GM23338 (cell line): ENCODE measurements around the gene NUP153. TPM values are rescaled to one million over a fixed set of nuclear protein-coding genes. Genes with fewer than 3 reads are reported as not detected.

Source experiments
- ATAC-seq: fragments of 200-7000 bp; cut with Tn5 transposase; 3 replicates; pipeline ENCODE4 v1.9.1; 2020
- DNase-seq: peaks from one replicate; pipeline ENCODE4 v3.0.0-alpha.2; 2015; ENCODE audit warnings: low spot score
- H2AFZ ChIP-seq: fragments of 200-600 bp; sonication (generic); 2 replicates; pipeline ENCODE4 v1.8.0; 2016; ENCODE audit warnings: antibody characterized with exemption, mild to moderate bottlenecking, moderate library complexity
- H3F3A ChIP-seq: fragments of 200-600 bp; sonication (generic); replicated peaks from 2 replicates; pipeline ENCODE4 v1.8.0; 2017; ENCODE audit warnings: antibody characterized with exemption, mixed run types, low read depth
- H3K27ac ChIP-seq: fragments of 200-600 bp; sonication (generic); 2 replicates; pipeline ENCODE4 v1.6.1; 2016; ENCODE audit warnings: low read depth
- H3K27me3 ChIP-seq: fragments of 200-600 bp; sonication (generic); 2 replicates; pipeline ENCODE4 v1.8.0; 2016; ENCODE audit warnings: mild to moderate bottlenecking, mixed run types, moderate library complexity; ENCODE audit not compliant: insufficient read depth
- H3K36me3 ChIP-seq: fragments of 200-600 bp; sonication (generic); 2 replicates; pipeline ENCODE4 v1.8.0; 2016; ENCODE audit warnings: mild to moderate bottlenecking; ENCODE audit not compliant: insufficient read depth
- H3K4me1 ChIP-seq: fragments of 200-600 bp; sonication (generic); 2 replicates; pipeline ENCODE4 v1.8.0; 2016; ENCODE audit warnings: mild to moderate bottlenecking, moderate library complexity; ENCODE audit not compliant: insufficient read depth
- H3K4me2 ChIP-seq: fragments of 200-600 bp; sonication (generic); 2 replicates; pipeline ENCODE4 v1.7.1; 2017; ENCODE audit warnings: mixed run types
- H3K4me3 ChIP-seq: fragments of 200-600 bp; sonication (generic); 2 replicates; pipeline ENCODE4 v1.6.1; 2016; ENCODE audit warnings: mixed run types
- H3K79me2 ChIP-seq: fragments of 200-600 bp; sonication (generic); replicated peaks from 2 replicates; pipeline ENCODE4 v1.8.0; 2017; ENCODE audit warnings: mild to moderate bottlenecking; ENCODE audit not compliant: insufficient read depth
- H3K9me2 ChIP-seq: fragments of 200-600 bp; sonication (generic); 2 replicates; pipeline ENCODE4 v1.8.0; 2017; ENCODE audit not compliant: insufficient read depth
- H4K20me1 ChIP-seq: fragments of 200-600 bp; sonication (generic); replicated peaks from 2 replicates; pipeline ENCODE4 v1.8.0; 2017; ENCODE audit warnings: mild to moderate bottlenecking; ENCODE audit not compliant: insufficient read depth
- H3K27ac Mint-ChIP-seq: 2 replicates; pipeline ENCODE4 v1.8.0; 2020; ENCODE audit warnings: inconsistent platforms, mild to moderate bottlenecking, moderate library complexity, mixed read lengths
- H3K27me3 Mint-ChIP-seq: 3 replicates; pipeline ENCODE4 v1.8.0; 2022; ENCODE audit warnings: low read depth, mild to moderate bottlenecking, moderate library complexity, mixed read lengths, inconsistent platforms; ENCODE audit not compliant: insufficient read depth, poor library complexity
- H3K36me3 Mint-ChIP-seq: 3 replicates; pipeline ENCODE4 v1.8.0; 2021; ENCODE audit warnings: low read depth, mild to moderate bottlenecking, inconsistent platforms, moderate library complexity, mixed read lengths
- H3K4me1 Mint-ChIP-seq: 3 replicates; pipeline ENCODE4 v1.8.0; 2020; ENCODE audit warnings: mild to moderate bottlenecking, inconsistent platforms, mixed read lengths
- H3K4me3 Mint-ChIP-seq: 3 replicates; pipeline ENCODE4 v1.8.0; 2021; ENCODE audit warnings: moderate library complexity, mild to moderate bottlenecking, inconsistent platforms, mixed read lengths
- H3K9me3 Mint-ChIP-seq: 3 replicates; pipeline ENCODE4 v1.8.0; 2020; ENCODE audit warnings: moderate library complexity, mild to moderate bottlenecking, inconsistent platforms, mixed read lengths
- CREB1 ChIP-seq: fragments of 250-450 bp; sonication (Bioruptor Pico); IDR thresholded peaks from 2 replicates; pipeline ENCODE4 v1.5.0; 2020; ENCODE audit warnings: low read depth, mild to moderate bottlenecking, moderate library complexity
- CTCF ChIP-seq, 2 experiments: fragments of 200-600 bp in 1 of 2; sonication (generic) in 1 of 2; conservative IDR thresholded peaks; 2 replicates each; pipeline versions ENCODE4 v1.5.1 to v1.6.1; 2016 to 2017; ENCODE audit warnings: antibody characterized with exemption in 2 of 2, low read depth in 2 of 2, mild to moderate bottlenecking in 2 of 2, moderate library complexity in 1 of 2
- ETS1 ChIP-seq: IDR thresholded peaks from 2 replicates; pipeline ENCODE4 v1.6.1; 2016; ENCODE audit warnings: antibody characterized with exemption
- EZH2phosphoT487 ChIP-seq: fragments of 200-600 bp; sonication (generic); IDR thresholded peaks from one replicate; pipeline ENCODE4 v1.8.1; 2018; ENCODE audit warnings: antibody characterized with exemption; ENCODE audit not compliant: unreplicated experiment
- JUNB ChIP-seq: IDR thresholded peaks from one replicate; pipeline ENCODE4 v1.6.1; 2016; ENCODE audit warnings: antibody characterized with exemption; ENCODE audit not compliant: unreplicated experiment
- NANOG ChIP-seq: IDR thresholded peaks from 2 replicates; pipeline ENCODE4 v1.6.1; 2016; ENCODE audit warnings: antibody characterized with exemption, borderline replicate concordance
- REST ChIP-seq: IDR thresholded peaks from one replicate; pipeline ENCODE4 v1.6.1; 2018; ENCODE audit warnings: antibody characterized with exemption; ENCODE audit not compliant: unreplicated experiment
- STAT1 ChIP-seq: IDR thresholded peaks from one replicate; pipeline ENCODE4 v1.6.1; 2016; ENCODE audit warnings: antibody characterized with exemption; ENCODE audit not compliant: unreplicated experiment
- ZNF114 ChIP-seq: fragments of 250-450 bp; sonication (Bioruptor Pico); IDR thresholded peaks from 2 replicates; pipeline ENCODE4 v1.5.0; 2020; ENCODE audit warnings: mild to moderate bottlenecking, moderate library complexity
- polyA plus RNA-seq: library from polyadenylated mRNA; unstranded; fragments of >200 nt; fragmentation: Nextera tagmentation; extraction: Ambion mirVana; gene quantifications from 2 replicates; pipeline ENCODE4 v1.2.1, GENCODE V29; 2016
- total RNA-seq: library from RNA; depleted of rRNA; stranded (reverse); fragments of >200 nt; shearing (Covaris generic); gene quantifications from 2 replicates; pipeline ENCODE4 v1.2.3, GENCODE V29; 2014

The NUP153 gene
- total and polyA plus RNA-seq, 2 experiments from 2014 or later: 23.8 to 88.4 TPM

- Histone ChIP-seq H3K27ac (no peak overlapping the region), H3K4me2 (no peak overlapping the region), H4K20me1 (no peaks in the 10 kb centered on the region), H3K9me2 (no peaks in the 10 kb centered on the region), H3K36me3 (no peaks in the 10 kb centered on the region), H3K79me2 (no peaks in the 10 kb centered on the region), H3F3A (no peaks in the 10 kb centered on the region), H3K27me3 (no peaks in the 10 kb centered on the region), H3K4me1 (no peaks in the 10 kb centered on the region), H3K4me3 (no peak overlapping the region), H2AFZ (no peak overlapping the region)
- Mint-ChIP-seq H3K27me3 (peaks cover under 1% of the 10 kb centered on the region), H3K36me3 (no peaks in the 10 kb centered on the region), H3K4me3 (no peak overlapping the region), H3K9me3 (peaks cover 9% of the 10 kb centered on the region), H3K4me1 (peaks cover 9% of the 10 kb centered on the region), H3K27ac (no peak overlapping the region)
- TF ChIP-seq CREB1 (CRISPR knock-in tag) (no peak), EZH2phosphoT487 (no peak), ETS1 (no peak), REST (no peak), NANOG (no peak), ZNF114 (CRISPR knock-in tag) (no peak), STAT1 (no peak), CTCF (conservative IDR thresholded peaks at IDR 0.05; ENCODE audit: low read depth in 2 of 2) (no peak), JUNB (no peak)
- no peak; the same call in 1 of the 3 replicates for ATAC-seq
- no peak for DNase-seq
Observed at GRCh38 chr6:17728551-17729222, 22.0 kb upstream of the NUP153 start.
